GM12878 (cell line): ENCODE measurements around the gene CBX8. TPM values are rescaled to one million over a fixed set of nuclear protein-coding genes. Genes with fewer than 3 reads are reported as not detected.

Source experiments
- ATAC-seq: fragments of 200-7000 bp; cut with Tn5 transposase; 3 replicates; pipeline ENCODE4 v1.9.1; 2020; ENCODE audit warnings: mild to moderate bottlenecking, moderate library complexity
- BruUV-seq: library from RNA; stranded (reverse); fragments of 400-500 nt; replicated peaks from 2 replicates; lab custom pipeline; 2021; lab: Mats Ljungman, UMichigan
- CTCF ChIA-PET: fragments of 300-600 bp; sonication (Branson Sonifier 250); formaldehyde crosslinking; extraction: SDS; loops from one replicate; lab custom pipeline; 2021; ENCODE audit warnings: inconsistent platforms; lab: Yijun Ruan, JAX
- POLR2A ChIA-PET: fragments of 350-600 bp; formaldehyde crosslinking; extraction: SDS; loops from one replicate; lab custom pipeline; 2021; ENCODE audit warnings: inconsistent platforms; lab: Charles Lee
- RAD21 ChIA-PET: fragments of 300-600 bp; sonication (Branson Sonifier 250); formaldehyde crosslinking; loops from one replicate; lab custom pipeline; 2023; ENCODE audit warnings: antibody characterized with exemption; ENCODE audit not compliant: unreplicated experiment; lab: Charles Lee
- SMC1A ChIA-PET: fragments of 300-600 bp; sonication (Branson Sonifier 250); formaldehyde crosslinking; loops from one replicate; lab custom pipeline; 2023; ENCODE audit not compliant: unreplicated experiment, uncharacterized antibody; lab: Charles Lee
- DNase-seq: peaks from one replicate; pipeline ENCODE4 v3.0.0-alpha.2; 2011; ENCODE audit warnings: low read depth, low spot score
- FAIRE-seq: peaks from 3 replicates; lab custom pipeline; 2011; peaks lifted over from hg19 to GRCh38; lab: Jason Lieb, UNC
- H2AFZ ChIP-seq: 2 replicates; pipeline ENCODE4 v1.6.0; 2011; ENCODE audit warnings: low read depth, low read length, control low read depth; ENCODE audit not compliant: control insufficient read depth
- H3K27ac ChIP-seq: 2 replicates; pipeline ENCODE4 v1.5.1; 2011; ENCODE audit warnings: control low read depth; ENCODE audit not compliant: control insufficient read depth, insufficient read depth
- H3K27me3 ChIP-seq, 2 experiments: replicated peaks in 1 of 2; 2 replicates each; pipeline versions ENCODE4 v1.6.0 to v1.6.1; 2011; ENCODE audit warnings: low read length in 1 of 2; ENCODE audit not compliant: control insufficient read depth in 2 of 2, insufficient read depth in 2 of 2
- H3K36me3 ChIP-seq, 2 experiments: 2 replicates each; pipeline ENCODE4 v1.5.1; 2011; ENCODE audit warnings: low read length in 1 of 2; ENCODE audit not compliant: control insufficient read depth in 2 of 2, insufficient read depth in 2 of 2
- H3K4me1 ChIP-seq: 2 replicates; pipeline ENCODE4 v1.6.1; 2011; ENCODE audit warnings: mild to moderate bottlenecking, low read length, moderate library complexity, mixed read lengths; ENCODE audit not compliant: control insufficient read depth, insufficient read depth
- H3K4me2 ChIP-seq: 2 replicates; pipeline ENCODE4 v1.6.0; 2011; ENCODE audit warnings: control low read depth; ENCODE audit not compliant: control insufficient read depth, insufficient read depth
- H3K4me3 ChIP-seq: fragments of 200-600 bp; sonication (generic); 2 replicates; pipeline ENCODE4 v1.5.1; 2016
- H3K79me2 ChIP-seq: 2 replicates; pipeline ENCODE4 v1.6.0; 2011; ENCODE audit warnings: low read length; ENCODE audit not compliant: control insufficient read depth, insufficient read depth
- H3K9ac ChIP-seq: 2 replicates; pipeline ENCODE4 v1.8.0; 2011; ENCODE audit warnings: low read length, control low read depth, mixed read lengths; ENCODE audit not compliant: control insufficient read depth, insufficient read depth
- H3K9me3 ChIP-seq: replicated peaks from 3 replicates; pipeline ENCODE4 v1.5.1; 2011; ENCODE audit warnings: mild to moderate bottlenecking, low read length; ENCODE audit not compliant: control insufficient read depth, insufficient read depth
- H4K20me1 ChIP-seq: 2 replicates; pipeline ENCODE4 v1.6.0; 2011; ENCODE audit not compliant: control insufficient read depth, insufficient read depth
- BHLHE40 ChIP-seq, 2 experiments: fragments of 450-650 bp in 1 of 2; IDR thresholded peaks; 2 replicates each; pipeline ENCODE4 v1.6.1; 2011 to 2017; ENCODE audit warnings: low read depth in 2 of 2, borderline replicate concordance in 1 of 2, improper control_type of control experiment in 1 of 2, low read length in 1 of 2, mild to moderate bottlenecking in 1 of 2
- DPF2 ChIP-seq: fragments of 450-650 bp; IDR thresholded peaks from 2 replicates; pipeline ENCODE4 v1.6.1; 2017; ENCODE audit warnings: mild to moderate bottlenecking
- MYC ChIP-seq: IDR thresholded peaks from 2 replicates; pipeline ENCODE4 v1.6.1; 2011; ENCODE audit warnings: mild to moderate bottlenecking, low read length, moderate library complexity, inconsistent platforms; ENCODE audit not compliant: insufficient read depth, insufficient replicate concordance, insufficient read length, severe bottlenecking
- SIN3A ChIP-seq: IDR thresholded peaks from 2 replicates; pipeline ENCODE4 v1.6.1; 2012; ENCODE audit warnings: low read depth, low read length, improper control_type of control experiment
- SMC3 ChIP-seq: IDR thresholded peaks from 2 replicates; pipeline ENCODE4 v1.6.1; 2011; ENCODE audit warnings: low read length, improper control_type of control experiment, borderline replicate concordance
- STAT1 ChIP-seq: fragments of 450-650 bp; conservative IDR thresholded peaks from 2 replicates; pipeline ENCODE4 v1.6.1; 2014; ENCODE audit warnings: antibody characterized with exemption, mild to moderate bottlenecking
- YBX1 ChIP-seq: fragments of 450-650 bp; IDR thresholded peaks from 2 replicates; pipeline ENCODE4 v1.6.1; 2016; ENCODE audit warnings: antibody characterized with exemption
- ZBED1 ChIP-seq: IDR thresholded peaks from 2 replicates; pipeline ENCODE4 v1.6.1; 2016; ENCODE audit warnings: borderline replicate concordance
- ZNF217 ChIP-seq: fragments of 450-650 bp; IDR thresholded peaks from 2 replicates; pipeline ENCODE4 v1.6.1; 2017; ENCODE audit warnings: antibody characterized with exemption, mild to moderate bottlenecking
- ZNF24 ChIP-seq: fragments of 450-650 bp; IDR thresholded peaks from 2 replicates; pipeline ENCODE4 v1.6.1; 2017; ENCODE audit warnings: antibody characterized with exemption, mild to moderate bottlenecking
- WGBS: methylation state at CpG from one replicate; pipeline ENCODE4 v1.1.6; 2016; ENCODE audit warnings: low lambda C conversion rate; ENCODE audit not compliant: insufficient replicate concordance, insufficient coverage; ENCODE audit errors: missing lambda C conversion rate; 5-methylcytosine and 5-hydroxymethylcytosine counted together
- in situ Hi-C: fragments of 300-500 bp; cut with MboI; formaldehyde crosslinking; loops from 9 replicates; pipeline ENCODE4 v1.14.3; 2018; ENCODE audit warnings: mixed read lengths
- intact Hi-C: fragments of 100-400 bp; cut with micrococcal nuclease; formaldehyde crosslinking; loops from one replicate; pipeline ENCODE4 v1.14.2; 2022; ENCODE audit not compliant: unreplicated experiment
- polyA plus RNA-seq, 11 experiments: library from polyadenylated mRNA; depleted of rRNA in 4 of 11; unstranded in 6 of 11; stranded (reverse) in 5 of 11; fragments of >200 nt; fragmentation: Nextera tagmentation in 4 of 11; fragmentation: Illumina TruSeq in 1 of 11; extraction: Ambion mirVana in 4 of 11; extraction: Trizol in 1 of 11; gene quantifications; 1 replicate in 1 of 11; 2 replicates in 10 of 11; pipeline versions ENCODE4 v1.2.1 to v1.2.3, GENCODE V29; 2011 to 2016; ENCODE audit warnings: inconsistent platforms in 2 of 11, missing spikeins in 2 of 11, low read depth in 1 of 11
- total RNA-seq, 4 experiments: library from RNA; depleted of rRNA in 3 of 4; stranded (reverse); fragments of >200 nt in 3 of 4; fragmentation: Illumina TruSeq in 1 of 4; extraction: Trizol in 1 of 4; gene quantifications; 2 replicates each; pipeline versions ENCODE4 v1.2.1 to v1.2.3, GENCODE V29; 2013 to 2021

CBX8 gene
- total and polyA plus RNA-seq, 10 of the 15 experiments (the other 5 are each of a cell fraction or from before 2014, with no cell fraction given) = 0.03 to 6.7 (median 1.9) TPM

- no peaks in the 10 kb centered on the region for H3K9me3 ChIP-seq
- no peak overlapping the region for H3K9ac ChIP-seq
- no peak for ATAC-seq
- H3K27me3 ChIP-seq = peaks cover 4 to 7% of the 10 kb centered on the region in 2 experiments; a peak in 3 of 4 replicates
- WGBS = 15% methylated on average over 5 of the region's 5 CpGs
- H4K20me1 ChIP-seq = no peaks in the 10 kb centered on the region
- no peaks in the 10 kb centered on the region for H3K79me2 ChIP-seq
- no peak overlapping the region for H3K27ac ChIP-seq
- H3K4me3 ChIP-seq = no peak overlapping the region
- intact Hi-C loops = no loop called here
- BruUV-seq = no TSS peak
- in situ Hi-C loops = no loop called here
- DNase-seq = no peak
- no peaks in the 10 kb centered on the region for H3K36me3 ChIP-seq
- TF ChIP-seq STAT1 (no peak), SIN3A (no peak), BHLHE40 (IDR thresholded peaks at IDR 0.05; ENCODE audit: borderline replicate concordance in 1 of 2, low read depth in 2 of 2, low read length in 1 of 2) (no peak), MYC (no peak), ZNF24 (no peak), DPF2 (no peak)
- ChIA-PET CTCF (interaction anchor here (0.7 to 2.7 kb wide), 5 partner anchors 8 to 256 kb away, joined by 4 to 8 read pairs (median 5); no protein-coding TSS in a partner anchor), POLR2A (no interaction called here), RAD21 (interaction anchor here (1.2 to 1.3 kb wide), 2 partner anchors 53 to 227 kb away, joined by 4 to 5 read pairs; partner anchors contain the start of gene CBX8), SMC1A (no interaction called here)
- H2AFZ ChIP-seq = no peak overlapping the region
- peaks cover 10% of the 10 kb centered on the region for H3K4me1 ChIP-seq
- no peak overlapping the region for H3K4me2 ChIP-seq
- no peak for FAIRE-seq
These were observed 53.3 kb downstream of the CBX8 start for GRCh38 chr17:79743614-79744013.

GRCh38 chr17:79742951-79743476 is 53.9 kb downstream of the CBX8 start:
- no peak for ATAC-seq
- Histone ChIP-seq H3K4me1 (peaks cover 10% of the 10 kb centered on the region), H3K9me3 (no peaks in the 10 kb centered on the region), H3K4me2 (no peak overlapping the region), H3K36me3 (no peaks in the 10 kb centered on the region), H3K9ac (no peak overlapping the region), H2AFZ (no peak overlapping the region), H4K20me1 (no peaks in the 10 kb centered on the region), H3K27me3 (peaks cover 4 to 7% of the 10 kb centered on the region in 2 experiments; a peak in 3 of 4 replicates), H3K79me2 (no peaks in the 10 kb centered on the region), H3K27ac (no peak overlapping the region), H3K4me3 (no peak overlapping the region)
- SMC1A ChIA-PET = no interaction called here
- CTCF ChIA-PET = interaction anchor here (1.0 to 1.3 kb wide), 2 partner anchors 44 to 66 kb away, joined by 4 to 5 read pairs; no protein-coding TSS in a partner anchor
- TF ChIP-seq YBX1 = no peak
- TF ChIP-seq ZNF217 = no peak
- no peak for TF ChIP-seq SMC3
- TF ChIP-seq ZBED1 = no peak
- WGBS = 58% methylated on average over 7 of the region's 7 CpGs
- RAD21 ChIA-PET = interaction anchor here (1.2 kb wide), 1 partner anchor 227 kb away, joined by 4 read pairs; no protein-coding TSS in a partner anchor
- POLR2A ChIA-PET = no interaction called here
- no peak for FAIRE-seq
- BruUV-seq = no TSS peak
- DNase-seq = no peak
- in situ Hi-C loops = no loop called here
- intact Hi-C loops = no loop called here
